HCEC 1CT (cell line): Measurements from ENCODE around the gene KIRREL1.
A peak's percentile ranks its signal among the peaks of the same experiment; 100 is the strongest.
"Not testable (repeated sequence)": the region's sequence is repeated elsewhere in the genome, so short reads cannot be mapped to it uniquely, and the experiment has no call there.

Source experiments
- DNase-seq: peaks from one replicate; pipeline ENCODE4 v3.0.0-alpha.2; 2017

The KIRREL1 gene

DNA sequence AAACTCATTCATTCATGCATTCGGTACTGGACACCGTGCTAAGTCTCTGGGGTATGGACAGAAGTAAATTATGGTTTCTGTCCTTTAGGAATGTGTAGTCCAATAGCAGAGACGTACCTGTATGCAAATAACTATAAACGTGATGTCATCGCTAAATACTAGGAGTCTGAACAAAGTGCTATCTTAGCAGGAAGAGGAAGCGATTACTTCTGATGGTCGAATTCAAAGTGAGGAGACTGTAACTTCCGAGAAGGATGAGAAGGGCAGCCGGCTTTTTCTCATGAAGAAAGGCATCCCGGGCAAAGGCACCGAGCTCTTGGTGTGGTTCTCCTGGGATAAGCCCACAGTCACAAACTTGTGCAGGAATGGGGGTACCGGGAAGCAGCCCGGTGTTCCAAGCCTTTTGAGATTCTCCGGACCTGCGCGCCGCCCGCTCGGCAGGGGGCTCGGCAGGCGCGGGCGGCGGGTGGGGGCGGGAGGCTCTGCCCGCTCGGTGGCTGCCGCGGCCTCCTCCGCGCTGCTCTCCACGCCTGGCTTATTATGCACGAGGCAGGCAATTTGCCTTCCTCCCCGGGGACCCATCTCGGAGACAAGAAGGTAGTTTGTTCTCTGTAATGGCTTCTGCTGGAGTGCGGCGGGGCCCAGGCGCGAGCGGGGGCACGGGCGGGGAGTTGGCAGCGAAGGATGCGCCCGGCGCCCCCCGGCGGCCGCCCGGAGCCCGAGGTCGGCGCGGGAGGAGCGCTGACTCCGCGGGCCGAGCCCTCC, 119.7 kb downstream of the KIRREL1 start:
- DNase-seq: no peak

DNA sequence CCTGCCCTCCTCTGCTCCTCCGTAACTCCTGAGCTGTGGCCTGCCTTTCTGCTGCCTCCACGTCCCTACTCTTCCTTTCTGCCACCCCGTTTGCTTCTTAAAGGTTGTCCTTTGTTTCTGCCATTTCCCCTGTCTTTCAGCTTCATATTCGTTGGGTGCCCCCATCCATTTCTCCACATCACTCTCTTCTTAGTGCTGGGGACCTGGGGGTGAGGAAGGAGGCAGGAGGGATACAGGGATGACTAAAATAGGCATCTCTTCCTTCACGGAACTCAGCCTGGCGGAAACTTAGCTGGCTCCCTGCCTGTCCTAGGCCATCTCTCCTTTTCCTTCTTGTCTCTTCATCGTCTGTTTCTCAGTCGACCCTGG, 120.3 kb downstream of the KIRREL1 start:
- DNase-seq: no peak

DNA sequence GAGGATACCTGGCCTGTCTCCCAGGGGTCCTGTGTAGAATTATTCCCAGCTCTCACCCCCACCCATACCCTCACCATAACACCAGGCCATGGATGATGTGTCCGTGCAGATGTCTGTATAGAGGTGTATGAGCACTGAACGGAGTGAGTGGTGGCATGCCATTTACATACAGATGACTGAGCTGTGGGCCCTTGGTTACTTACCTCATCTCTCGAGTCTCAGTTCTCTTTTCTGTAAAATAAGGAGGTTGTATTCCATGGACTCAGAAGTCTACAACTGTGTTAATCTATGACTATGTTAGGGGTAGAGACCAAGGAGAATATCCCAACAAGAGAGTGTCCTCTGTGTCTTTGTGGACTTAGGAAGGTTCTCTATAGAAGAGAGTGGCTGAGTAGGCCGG, 121.7 kb downstream of the KIRREL1 start:
- no peak for DNase-seq

DNA sequence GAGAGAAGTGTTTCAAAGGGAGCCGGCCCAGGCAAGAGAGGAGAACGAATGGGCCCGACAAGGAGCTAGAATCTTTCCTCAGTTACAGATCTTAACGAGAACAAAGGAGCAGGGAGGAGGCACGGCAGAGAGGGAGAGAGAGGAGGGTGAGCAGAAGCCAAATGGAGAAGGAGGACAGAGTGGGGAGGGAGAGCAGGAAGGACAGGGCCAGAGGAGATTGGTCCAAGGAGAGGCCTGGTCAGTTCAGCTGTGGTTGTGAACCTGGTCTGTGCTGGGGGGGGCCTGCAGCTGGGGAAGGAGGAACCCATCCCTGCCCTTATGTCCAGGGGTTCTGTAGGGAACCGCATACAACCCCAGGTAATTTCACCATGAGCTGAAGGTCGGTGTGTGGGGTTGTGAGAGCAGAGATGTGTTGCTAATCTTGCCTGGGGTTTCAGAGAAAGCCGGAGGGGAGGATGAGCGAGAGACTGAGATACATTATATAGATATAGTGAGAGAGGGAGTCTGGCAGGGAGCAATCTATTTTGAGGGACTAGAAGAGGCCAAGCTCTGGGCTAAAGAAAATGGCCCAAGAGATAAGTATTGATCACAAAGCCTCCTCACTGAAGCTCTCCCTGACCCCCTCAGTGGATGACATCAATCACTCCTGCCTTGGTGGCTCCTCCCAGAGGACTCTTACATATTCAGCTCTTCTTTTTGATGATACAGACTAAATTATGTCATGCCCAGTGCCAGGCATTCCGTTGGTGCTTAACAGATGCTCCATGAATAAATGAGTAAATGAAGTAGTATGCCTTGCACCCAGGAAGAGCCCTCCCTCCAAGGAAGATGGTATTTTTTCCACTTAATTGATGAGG, 123.1 kb downstream of the KIRREL1 start:
- no peak for DNase-seq

DNA sequence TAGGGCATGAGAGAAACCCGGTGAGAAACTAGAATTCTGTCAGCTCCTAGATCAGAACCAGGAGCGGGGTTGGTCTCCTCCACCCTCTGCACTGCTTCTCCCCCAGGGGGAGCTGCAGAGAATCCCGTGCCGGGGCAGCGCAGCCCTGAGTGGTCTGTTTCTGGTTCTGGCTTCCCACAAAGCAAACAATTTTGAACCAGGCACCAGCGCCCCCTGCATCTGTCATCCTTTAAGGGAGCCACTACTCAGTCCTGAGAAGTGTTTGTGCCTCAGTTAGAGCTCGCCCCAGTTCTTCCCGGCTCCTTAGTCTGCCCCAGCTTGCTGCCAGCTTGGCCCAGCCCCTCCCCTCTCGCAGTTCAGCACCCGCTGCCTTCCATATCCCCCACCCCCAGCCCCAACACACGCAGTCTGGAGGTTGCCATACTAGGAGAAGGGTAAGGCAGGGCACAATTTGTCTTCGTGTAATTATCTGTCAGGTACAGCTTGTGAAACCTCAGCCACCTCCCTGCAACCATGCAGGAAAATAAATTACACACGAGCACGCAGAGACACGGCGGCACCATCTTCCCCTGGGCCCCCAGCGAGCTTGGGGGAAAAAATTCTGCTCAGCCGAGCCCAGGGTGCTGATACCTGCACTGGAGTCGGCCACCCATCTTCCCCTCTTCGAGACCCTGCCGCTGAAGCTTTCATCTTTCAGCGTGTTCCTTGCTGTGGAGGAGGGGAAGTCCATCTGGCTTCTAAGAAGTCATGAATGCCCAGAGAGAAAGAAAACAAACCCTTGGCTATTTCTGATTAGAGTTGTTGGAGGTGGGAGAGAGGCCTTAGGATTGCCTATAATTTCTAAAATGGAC, 124.6 kb downstream of the KIRREL1 start:
- DNase-seq: peak; percentile 51

DNA sequence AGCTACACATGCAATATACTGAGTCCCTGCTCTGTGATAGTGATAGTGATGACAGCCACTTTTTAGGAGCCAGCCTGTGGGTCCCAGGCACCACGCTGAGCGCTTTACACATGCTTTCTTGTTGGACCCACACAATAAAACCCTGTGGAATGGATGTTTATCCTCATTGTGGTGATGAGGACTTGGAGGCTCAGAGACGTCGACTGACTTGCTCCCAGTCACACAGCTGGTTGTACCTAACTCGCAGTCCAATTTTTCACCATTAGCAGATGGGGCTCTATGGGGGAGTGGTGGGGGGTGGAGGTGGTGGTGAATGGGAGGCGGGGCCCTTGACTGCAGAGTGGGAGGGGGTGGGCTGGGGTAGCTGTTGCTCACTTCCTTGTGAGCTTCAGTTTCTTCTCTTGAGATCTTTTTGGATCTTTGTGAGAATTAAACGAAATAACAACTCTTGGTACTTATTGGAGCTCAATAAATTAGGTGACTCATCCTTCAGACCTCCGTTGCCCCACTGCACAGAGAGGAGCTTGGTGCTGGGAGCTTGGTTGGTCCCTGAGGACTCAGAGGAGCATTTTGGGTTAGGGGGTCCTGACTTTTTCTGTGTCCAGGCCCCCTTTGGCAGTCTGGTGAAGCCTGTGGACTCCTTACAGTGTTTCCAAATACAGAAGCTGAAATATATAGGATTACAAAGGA, 125.4 kb downstream of the KIRREL1 start:
- no peak for DNase-seq

DNA sequence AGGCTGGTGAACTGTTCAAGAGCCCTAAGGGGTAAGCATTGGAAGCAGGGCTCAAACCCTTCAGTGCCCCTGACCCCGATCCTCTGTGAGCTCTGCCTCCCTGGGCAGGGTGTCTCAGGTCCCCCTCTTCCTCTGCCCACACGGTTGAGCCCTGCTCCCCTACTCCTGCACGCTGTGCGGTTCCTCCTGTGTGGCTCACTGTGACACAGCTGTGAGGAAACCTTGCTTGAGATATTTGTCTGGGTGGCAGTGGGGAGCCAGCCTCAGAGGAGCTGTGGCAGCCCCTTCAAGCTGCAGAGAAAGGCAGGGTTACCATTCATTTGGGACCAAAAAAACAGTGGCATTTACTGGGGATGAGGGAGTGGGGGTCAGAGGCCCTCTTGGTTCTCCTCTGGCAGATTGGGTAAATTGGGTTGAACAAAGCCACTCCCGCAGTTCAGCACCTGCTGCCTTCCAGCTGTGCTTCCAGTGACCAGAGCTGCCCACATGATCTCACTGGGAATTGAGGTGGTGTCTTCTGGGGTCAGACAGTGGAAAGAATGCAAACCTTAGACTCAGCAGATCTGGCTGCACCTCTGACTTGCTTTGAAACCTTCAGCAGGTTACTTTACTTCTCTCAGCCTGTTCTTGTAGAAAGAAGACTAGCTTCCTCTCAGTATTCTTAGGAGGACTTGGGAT, 126.7 kb downstream of the KIRREL1 start:
- no peak for DNase-seq

DNA sequence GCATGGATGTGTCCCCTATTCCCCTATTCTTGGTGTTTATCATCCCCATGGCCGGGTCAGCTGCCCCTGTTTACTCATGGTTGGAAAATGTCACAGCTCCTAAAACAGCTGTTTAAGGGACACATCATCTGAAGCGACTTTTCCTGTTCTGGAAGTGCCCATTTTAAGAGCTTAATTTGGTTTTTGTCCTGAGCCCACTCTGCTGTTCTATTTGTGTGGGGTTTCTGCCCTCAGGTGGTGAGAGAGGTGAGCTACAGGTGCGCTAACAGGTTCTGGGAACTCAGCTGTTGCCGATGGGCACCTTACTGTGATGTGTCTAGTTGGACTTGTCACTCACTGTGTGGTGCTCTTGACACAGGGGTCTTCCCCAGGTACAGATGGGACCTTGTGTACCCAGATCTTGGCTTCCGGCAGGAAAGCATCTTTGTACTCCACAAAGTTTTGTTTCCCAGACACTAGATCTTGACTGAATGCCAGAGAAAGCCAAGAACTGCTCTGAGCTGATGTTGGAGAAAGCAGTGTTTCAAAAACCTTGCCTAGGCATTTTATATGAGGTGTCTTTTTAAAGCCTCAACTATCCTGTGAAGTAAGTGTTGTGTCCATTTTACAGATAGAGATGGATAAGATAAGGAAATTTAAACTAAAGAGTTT, 128.3 kb downstream of the KIRREL1 start:
- peak; percentile 32 for DNase-seq

DNA sequence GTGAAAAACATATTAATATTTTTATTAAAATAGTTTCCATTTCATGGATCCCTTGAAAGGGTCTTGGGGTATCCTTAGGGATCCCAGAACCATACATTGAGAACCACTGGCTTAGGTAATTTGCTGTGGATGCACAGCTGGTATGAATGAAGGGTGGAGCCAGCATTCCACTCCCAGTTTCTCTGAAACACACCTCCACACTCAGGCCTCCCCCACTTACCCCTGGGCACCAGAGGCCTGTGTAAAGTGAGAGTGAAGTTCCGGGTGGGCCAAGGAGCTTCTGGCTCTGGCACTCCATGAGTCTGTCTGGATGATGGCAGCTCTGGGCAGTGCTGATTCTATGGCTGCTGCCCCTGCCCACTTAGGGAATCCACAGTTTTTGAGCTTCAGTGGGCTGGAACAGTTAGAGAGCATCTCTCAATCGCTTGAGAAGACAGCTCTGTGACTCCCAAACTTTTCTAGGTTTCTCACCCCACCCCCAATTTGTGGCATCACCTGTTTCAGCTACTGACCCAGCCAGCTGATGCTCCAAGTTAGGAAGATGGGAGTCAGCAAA, 129.5 kb downstream of the KIRREL1 start:
- DNase-seq: no peak

DNA sequence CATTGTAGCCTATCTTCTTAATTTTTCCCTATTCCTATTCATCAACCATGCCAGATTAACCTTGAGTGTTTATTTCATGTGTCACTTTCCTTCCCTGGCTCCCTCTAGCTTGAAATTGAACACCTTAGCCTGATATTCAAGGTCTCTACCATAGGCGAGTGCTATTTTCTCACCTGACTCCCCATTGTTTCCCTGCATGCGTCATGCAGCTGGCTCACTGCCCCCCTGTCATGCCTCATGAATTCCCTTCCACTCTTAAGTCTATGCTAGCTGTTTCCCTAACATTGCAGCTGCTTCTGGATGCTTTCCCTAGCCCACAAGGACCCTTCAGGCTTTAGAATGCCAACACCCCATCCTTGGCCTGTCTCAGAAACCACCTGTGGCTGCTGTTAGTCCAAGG, 130.6 kb downstream of the KIRREL1 start:
- DNase-seq: no peak

DNA sequence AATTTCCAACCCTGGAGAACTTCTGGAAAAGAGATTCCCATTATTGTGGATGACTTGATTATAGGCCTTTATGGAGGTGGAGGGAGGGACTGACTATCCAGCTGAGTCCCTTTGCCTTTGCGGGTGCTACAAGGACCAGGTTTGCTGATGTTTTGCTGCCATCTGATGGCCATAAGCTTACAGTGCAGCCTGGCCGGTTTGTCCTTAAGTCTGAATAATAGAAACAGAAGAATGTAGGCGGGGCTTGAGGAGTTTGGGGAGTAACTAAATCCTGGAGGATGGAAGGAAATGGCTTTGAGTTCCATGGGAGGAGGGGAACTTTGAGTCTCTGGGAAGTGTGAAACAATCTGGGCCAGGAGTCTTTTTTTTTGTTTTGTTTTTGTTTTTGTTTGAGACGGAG, 131.6 kb downstream of the KIRREL1 start:
- peak; percentile 91 for DNase-seq

DNA sequence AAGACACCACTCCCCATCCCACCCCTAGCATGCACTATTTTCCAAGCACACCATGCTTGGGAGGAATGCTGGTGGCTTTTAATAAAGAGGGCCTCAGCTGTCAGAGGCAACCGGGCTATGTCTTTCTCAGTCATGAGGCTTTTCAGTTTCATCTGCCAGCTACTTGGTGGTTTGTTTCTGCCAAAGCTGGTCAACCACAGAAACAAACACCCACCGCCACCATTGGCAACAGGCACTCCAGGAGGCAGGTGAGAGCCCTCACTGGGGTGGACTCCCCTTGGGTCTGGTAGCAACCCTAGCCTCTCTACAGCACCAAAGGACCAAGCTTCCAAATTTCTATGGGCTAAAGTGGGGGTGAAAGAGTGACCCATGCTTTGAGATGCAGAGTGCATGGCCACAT, 133.0 kb downstream of the KIRREL1 start:
- no peak for DNase-seq

DNA sequence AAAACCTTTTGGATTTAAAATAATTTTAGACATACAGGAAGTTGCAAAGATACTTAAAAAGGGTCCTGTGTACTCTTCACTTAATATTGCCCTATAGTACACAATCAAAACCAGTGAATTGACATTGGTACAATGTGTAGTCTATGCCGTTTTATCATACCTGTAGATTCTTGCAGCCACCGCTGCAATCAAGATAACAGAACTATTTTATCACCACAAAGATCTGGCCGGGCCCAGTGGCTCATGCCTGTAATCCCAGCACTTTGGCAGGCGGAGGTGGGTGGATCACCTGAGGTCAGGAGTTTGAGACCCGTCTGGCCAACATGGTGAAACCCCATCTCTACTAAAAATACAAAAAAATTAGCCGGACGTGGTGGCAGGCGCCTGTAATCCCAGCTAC, 135.1 kb downstream of the KIRREL1 start:
- DNase-seq: not testable (repeated sequence)

DNA sequence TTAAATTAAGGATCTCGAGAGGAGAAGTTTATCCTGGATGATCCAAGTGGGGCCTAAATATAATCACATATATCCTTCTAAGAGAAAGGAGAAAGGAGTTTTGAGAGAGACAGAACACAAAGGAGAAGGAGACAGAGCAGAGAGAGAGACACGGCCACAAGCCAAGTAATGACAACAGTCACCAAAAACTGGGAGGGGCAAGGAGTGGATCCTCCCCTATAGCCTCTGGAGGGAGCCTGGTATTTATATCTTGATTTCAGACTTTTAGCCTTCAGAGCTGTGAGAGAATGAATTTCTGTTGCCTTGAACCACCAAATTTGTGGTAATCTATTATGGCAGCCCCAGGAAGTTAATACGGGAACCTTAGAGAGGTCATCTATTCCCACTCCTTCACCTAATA, 137.8 kb downstream of the KIRREL1 start:
- no peak for DNase-seq

DNA sequence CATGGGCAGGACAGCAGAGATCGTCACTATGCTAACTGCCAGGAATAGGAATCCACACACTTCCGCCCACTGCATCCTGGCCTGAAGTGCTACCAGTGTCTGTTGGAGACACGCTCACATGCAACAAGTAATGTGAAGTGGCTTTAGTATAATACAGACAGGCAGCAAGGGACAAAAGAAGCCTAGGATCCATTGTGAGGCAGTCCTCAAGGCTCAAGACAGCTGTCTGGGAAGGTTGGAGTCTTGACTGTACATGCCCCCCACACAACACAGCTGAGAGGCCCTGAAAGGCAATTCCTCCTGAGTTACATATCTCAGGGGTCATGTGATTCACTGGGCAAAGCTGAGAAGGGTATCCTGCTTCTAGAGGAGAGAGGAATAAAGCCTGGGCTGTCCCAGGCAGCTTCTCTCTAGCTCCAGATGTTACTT, 147.3 kb downstream of the KIRREL1 start:
- no peak for DNase-seq

DNA sequence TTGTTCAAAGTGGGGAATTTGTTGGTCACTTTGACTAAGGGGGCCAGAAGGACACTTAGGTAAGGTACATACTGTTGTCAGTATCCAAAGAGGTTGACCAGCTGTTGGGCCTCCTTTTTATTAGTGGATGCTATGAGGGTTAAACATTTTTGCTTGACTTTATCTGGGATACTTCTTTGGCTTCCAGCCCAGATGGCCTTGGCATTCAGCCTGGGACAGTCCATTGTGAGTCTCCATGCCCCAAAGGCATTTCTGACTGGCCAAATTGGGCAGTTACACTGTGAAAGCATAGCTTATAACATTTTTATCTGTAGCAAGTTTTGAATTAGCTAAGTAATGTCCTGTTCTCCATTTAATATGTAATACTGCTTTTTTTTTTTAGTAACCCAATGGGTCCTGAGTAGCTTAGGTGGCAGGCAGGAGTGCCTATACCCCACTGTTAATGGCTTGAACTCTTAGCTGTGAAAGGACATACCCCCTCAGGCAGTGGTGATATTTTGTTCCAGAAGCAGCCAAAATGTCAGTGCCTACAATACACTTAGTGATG, 151.8 kb downstream of the KIRREL1 start:
- DNase-seq: no peak

DNA sequence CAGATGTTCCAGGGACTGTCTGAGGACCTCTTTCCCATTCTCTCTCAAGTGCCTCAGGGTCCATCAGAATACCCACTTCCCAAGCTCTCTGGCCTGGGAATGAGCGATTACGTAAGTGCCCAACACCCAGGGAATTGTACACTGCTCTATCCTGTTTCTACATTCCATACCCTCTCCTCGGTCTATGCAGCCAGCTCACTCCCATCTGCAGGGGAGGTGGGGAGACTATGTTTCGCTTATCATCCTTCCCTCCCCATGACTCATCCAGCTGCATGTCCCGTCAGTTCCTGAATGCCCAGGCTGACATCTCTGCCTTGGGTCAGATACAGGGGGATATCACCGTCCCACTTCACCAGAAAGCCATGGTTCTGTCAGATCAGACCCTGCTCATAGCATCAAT, 152.7 kb downstream of the KIRREL1 start:
- peak; percentile 47 for DNase-seq

DNA sequence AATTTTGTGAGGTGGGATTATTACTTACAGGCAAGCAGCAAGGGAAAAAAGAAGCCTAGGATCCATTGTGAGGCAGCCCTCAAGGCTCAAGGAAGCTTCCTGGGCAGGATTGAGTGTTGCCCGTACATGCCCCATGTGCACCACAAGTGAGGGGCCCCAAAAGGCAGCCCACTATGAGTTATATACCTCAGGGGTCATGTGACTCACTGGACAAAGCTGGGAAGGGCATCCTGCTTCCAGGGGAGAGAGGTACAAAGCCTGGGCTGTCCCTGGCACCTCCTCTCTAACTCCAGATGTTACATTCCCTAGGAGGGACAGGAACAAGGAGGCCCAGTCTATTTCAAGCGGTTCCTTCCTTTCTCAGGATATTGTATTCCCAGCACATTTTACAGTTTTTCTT, 153.3 kb downstream of the KIRREL1 start:
- DNase-seq: peak; percentile 11

DNA sequence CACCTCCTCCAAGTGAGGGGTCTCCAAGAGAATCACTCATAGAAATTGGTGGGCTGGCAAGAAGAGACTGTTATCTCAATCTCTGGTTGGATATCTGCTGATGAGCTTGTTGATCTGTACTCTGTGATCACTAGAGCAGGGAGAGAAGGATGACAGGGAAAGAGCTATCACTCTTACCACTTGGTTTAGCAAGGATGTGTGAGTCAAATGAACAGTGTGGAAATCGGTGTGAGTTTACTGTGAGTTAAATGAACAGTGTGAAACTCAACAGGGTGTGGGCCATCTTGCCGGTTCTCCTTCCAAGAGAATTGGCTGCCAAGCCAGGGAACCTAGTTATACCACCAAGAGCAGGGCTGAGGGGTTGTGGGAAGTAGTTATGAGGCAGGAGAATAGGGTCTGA, 154.0 kb downstream of the KIRREL1 start:
- peak; percentile 4 for DNase-seq

DNA sequence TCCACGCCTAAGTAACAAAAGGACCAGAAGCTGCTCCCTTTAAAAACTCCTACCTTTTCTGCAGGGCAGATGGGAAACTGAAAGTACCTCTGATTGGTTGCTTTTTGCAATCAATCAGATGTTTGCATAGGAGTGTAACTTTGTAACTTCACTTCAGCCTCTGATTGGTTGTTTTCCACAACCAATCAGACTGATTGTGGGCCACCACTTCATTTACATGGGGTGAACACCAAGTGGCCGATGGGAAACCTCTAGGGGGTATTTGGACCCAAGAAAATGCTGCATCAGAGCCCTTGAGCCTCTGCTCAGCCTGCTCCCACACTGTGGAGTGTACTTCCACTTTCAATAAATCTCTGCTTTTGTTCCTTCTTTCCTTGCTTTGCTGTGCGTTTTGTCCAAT, 154.4 kb downstream of the KIRREL1 start:
- DNase-seq: no peak

DNA sequence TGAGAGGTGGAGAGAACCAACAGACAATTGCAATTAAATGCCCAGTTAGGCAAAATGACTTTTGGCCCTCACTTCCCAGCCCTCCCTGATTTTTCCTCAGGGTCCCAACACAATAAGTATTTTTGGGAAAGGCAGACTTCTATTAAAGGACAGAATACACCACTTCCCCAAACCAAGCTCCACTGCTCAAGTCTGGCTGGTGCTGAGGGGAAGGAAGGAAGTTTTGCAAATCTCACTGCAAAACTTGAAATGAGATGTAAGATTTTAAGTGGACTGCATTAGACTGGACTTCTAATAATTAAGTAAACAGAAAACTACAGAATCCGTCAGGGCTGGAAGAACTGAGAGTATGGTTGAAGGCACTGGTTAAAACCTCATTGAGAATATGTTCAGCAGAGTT, 155.0 kb downstream of the KIRREL1 start:
- DNase-seq: no peak
